ENCODE measurements around the gene GCSAM.

- TF ChIP-seq EZH2 (IDR thresholded peaks at IDR 0.05; ENCODE audit: borderline replicate concordance, low read depth, low read length, severe bottlenecking) (no peak), CTCF (IDR thresholded peaks at IDR 0.05; ENCODE audit: borderline replicate concordance, extremely low read depth, low read length, poor library complexity, severe bottlenecking) (no peak)
Measured at GRCh38 chr3:112093180-112093522, 39.9 kb downstream of the GCSAM start.
